ENCODE results near the gene DNAH11.
"Not testable (repeated sequence)": the region's sequence is repeated elsewhere in the genome, so short reads cannot be mapped to it uniquely, and the experiment has no call there.

Gene DNAH11

DNA sequence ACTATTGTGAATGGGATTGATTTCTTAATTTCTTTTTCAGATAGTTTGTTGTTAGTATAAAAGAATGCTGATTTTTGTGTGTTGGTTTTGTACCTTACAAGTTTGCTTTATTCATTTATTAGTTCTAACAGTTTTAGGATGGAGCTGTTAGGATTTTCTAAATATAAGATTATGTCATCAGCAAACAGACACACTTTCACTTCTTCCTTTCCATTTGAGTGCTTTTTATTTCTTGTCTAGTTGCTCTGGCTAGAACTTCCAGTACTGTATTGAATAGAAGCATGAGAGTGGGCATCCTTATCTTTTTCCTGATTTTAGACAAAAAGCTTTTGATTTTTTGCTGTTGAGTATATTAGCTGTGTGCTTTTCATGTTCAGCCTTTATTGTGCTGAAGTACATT lies 81.5 kb downstream of the DNAH11 start:
- DNase-seq, result no peak

DNA sequence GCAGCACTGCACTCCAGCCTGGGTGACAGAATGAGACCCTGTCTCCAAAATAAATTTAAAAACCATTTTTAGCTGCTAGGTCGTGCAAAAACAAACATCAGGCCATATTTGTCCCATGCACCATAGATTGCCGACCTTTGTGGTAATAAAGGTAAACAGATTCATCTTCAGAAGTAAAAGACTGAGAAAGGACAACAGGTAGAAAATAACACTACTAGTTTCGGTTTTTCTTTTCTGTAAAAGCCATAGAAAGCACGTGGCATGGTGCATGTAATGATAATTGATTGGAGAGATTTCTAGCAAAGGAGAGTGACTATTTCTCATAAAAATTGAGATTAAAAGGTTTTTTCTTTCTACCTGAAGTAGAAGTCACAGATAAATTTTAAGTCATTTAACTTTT lies 93.9 kb downstream of the DNAH11 start:
- DNase-seq, result no peak

DNA sequence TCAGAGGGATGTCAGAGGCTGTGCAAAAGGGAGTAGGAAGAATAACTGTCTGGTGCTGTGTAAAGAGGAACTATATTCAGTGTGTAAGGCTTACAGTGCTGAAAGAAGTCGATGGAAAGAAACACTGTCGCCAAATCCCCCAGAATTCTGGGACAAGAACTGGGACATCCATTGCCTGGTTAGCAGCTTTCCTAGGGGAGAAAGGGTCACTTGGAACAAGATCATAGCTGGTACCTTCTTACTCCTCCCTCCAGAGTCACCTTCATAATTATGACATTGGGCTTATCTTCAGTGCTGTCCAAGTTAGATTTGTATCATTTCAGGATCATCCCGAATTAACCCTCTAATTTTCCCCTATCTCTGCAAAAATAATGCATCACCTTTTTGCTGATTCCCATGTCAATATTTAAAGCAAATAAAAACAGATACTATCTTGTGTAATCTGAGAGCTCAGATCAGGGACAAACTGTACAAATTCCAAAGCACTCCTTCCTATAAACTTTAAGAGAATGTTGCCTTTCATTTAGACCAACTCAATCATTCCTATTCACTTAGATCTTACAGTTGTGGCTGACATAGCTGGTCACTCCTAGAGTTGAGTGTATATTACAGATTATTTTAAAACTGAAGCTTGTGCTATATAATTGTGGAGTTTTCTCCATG lies 96.5 kb downstream of the DNAH11 start:
- no peak for DNase-seq

DNA sequence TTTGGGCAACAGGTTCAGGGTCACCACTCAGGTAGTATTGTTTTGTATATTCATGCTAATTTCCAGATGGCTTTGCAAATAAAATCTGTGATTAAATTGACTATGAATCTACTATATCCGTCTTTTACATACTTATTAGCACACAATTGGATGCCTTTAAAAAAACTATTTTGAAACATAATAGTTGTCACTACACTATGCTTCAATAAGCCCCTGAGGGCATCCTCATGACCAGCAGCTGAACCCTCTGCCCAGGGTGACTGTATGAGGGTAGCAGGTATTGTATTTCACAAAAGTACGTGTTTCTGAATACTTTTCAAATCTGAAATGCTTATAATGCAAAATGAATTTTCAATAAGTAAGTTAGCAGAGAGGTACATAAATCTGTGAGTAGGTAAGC lies 97.3 kb downstream of the DNAH11 start:
- DNase-seq, result no peak

DNA sequence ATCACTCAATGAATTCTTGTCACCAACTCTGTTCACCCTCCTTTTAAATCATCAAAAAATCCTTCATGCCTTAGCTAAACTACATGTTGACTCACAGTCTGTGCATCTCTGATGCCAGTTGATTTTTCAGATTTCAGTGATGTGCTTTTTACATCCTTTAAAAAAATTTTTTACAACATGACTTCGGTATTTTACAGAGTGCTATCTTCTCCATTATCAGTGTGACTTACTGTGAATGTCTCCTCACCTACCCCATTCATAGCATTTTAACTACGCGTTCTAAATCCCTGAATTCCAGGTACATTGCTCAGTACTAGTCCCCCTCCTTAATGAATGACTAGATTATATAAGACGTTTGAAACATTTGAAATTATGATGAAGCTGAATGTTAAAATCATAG lies 98.7 kb downstream of the DNAH11 start:
- no peak for DNase-seq

DNA sequence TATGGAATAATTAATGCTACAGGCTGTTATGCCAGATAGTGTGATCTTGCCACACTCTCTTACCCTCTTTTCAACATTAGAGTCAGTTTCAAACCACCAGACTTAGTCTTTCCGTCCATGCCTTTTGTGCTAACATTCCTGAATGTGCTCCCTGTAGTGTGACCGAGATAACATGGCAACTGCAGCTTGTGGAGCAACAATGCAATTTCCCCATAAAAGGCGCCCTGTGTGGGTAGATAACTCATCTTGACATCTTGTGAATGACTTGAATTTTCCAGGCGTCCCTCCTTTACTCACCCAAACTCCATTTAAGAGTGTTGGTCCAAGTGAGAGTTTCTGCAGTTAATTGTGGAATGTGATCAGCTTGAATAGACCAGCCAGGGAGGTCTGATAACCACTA lies 99.6 kb downstream of the DNAH11 start:
- DNase-seq, result no peak

DNA sequence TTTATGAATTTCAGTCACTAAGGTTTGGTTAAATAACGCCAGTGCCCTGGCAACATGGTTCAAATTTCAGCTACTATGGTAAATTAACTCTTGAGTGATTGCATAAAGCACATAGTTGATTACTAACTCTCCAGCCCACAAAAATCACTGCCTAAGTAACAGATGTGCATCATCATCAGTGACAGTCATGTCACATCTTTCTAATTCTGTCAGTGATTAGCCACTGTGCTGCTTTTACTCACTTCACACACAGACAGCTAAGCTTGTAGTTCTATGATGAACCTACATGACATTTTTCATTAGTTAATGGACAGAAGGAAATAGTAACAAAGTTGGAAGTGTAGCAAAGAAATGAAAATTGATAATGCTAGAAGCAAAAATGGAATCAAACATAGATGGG lies 108.9 kb downstream of the DNAH11 start:
- no peak for DNase-seq

DNA sequence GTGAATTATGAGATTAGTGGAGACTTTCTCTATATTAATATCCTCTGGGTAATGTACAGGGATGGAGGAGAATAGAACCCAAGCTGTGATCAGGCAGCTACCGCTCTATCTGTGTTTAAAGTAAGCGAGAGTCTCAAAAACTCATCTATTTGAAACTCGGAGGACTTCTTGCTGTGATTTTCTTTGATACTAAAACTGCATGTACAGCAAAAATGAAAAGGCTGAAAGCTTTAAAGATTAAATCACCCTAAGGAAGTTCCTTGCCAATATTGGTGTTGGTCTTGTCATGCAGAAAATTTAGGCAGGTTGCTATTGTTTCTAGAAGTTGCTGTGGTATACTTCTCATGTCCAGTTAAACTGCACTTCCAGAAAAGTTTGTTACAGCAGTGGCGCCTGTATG lies 110.8 kb downstream of the DNAH11 start:
- DNase-seq, result no peak

DNA sequence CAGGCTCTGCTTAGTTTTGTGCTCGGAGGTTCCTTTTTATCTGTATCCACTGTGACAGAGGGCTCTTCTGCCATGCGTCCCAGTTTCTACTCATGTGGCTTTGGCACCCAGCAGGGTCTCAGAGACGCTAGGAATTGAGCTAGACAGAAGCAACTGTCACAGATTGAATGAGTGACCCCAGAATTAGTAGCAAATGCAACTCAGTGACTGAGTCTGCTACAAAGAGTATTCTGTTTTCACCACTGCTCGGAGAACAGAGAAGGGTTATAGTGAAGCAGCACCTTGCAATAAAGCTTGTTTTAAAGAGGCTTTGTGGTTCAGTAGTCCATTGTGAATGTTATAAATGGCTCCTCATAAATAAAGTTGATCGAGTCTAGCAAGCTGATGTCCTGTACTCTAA lies 113.2 kb downstream of the DNAH11 start:
- no peak for DNase-seq

DNA sequence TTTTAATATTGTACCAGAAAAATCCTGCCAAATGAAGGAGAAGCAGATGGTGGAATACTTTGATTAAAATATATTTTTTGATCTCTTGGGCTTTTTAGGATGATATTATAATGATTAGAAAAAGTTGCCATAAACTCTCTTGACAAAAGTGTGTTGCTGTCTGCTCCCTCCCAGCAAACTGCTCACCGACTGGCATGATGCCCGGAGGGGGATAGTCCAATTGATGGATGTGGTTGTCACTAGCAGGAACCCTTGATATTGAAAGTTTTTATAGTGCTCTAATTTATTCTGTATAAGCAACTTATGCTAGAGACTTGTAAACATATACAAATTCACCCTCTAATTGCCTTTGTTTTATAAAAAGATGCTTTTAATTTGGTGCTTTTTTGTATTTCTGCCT lies 114.0 kb downstream of the DNAH11 start:
- no peak for DNase-seq

DNA sequence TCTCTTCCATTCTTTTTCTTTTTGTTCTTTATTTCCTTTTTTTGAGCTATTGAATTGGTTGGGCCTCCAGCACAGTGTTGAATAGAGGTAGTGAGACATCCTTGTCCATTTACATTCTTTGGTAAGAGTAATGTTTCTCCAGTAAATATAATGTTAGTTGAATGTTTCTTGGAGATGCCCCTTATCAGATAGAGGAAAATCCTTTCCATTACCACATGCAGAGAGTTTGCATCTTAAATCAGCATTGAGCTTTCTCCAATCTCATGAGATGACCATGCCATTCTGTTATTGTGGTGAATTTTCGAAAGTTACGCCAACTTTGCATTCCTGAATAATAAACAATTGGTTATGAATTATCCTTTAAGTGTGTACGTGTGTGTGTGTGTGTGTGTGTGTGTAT lies 127.7 kb downstream of the DNAH11 start:
- DNase-seq, result no peak

DNA sequence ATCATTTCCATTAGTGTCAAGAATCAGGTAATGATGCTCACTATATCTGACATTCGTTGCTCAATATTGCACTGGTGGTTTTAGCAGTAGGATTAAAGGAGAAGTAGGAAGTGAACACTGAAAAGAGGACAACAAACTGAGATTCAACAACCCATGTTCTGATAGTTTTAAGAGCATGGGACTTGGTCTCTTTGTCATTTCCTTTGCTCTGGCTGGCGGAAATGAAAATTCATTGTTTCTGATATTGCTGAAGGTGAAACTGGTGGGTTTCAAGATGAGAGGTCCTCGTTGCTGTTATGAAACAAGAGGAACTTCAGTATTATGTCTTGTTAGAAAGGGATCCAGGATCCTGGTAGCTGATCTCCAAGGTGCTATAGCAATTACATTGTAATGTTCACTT lies 129.0 kb downstream of the DNAH11 start:
- no peak for DNase-seq

DNA sequence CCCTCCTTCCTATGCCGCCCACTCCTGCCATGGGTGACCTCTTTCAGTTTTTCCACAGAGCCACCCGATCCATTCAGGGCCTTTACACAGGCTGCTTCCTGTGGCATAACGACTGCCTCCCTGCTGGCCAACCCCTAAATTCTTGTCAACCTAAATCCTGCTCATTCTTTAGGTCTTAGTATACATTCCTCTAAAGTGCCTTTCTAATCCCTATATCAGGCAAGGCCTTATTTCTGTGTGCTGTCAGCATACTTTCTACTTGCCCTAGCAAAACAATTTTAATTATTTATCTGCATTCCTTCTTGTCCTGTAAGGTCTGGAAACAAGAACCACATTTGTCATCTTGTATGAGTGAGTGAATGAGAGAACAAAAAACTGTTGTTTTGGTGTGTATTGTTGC lies 132.4 kb downstream of the DNAH11 start:
- no peak for DNase-seq

DNA sequence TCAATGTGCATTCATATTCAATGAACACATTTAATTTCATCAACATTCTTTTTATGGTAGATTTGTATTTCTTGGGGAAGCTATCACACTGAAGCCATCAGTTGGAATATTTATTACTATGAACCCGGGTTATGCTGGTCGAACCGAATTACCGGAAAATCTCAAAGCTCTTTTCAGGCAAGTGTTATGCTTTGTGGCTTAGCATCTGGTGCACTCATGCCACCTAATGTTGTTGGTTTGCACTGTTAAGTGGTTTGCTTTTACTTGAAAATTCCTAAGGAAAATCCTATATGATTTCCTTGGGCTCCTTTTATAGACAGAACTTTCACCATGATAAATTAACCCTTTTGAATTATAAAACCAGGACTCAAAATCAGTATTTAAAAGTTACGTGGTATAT lies 147.9 kb downstream of the DNAH11 start:
- no peak for DNase-seq

DNA sequence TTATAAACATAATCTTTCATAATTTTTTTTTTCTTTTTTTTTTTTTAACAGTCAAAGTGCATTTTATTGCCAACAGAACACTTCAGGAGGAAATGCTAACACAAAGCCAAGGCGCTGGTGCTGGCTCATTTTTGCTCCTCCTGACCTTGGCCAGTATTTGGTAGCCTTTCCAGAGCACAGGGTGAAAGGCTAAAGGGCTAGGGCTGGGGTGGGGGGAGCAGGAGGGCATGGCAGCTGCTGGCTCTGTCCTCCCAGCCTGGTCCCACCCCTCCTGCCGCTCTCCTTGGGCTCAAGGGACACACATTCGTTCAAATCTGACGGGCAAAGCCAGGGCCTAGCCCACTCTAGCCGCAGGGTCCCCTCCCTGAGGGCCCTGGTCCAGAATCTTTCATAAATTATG lies 148.3 kb downstream of the DNAH11 start:
- DNase-seq, result not testable (repeated sequence)

DNA sequence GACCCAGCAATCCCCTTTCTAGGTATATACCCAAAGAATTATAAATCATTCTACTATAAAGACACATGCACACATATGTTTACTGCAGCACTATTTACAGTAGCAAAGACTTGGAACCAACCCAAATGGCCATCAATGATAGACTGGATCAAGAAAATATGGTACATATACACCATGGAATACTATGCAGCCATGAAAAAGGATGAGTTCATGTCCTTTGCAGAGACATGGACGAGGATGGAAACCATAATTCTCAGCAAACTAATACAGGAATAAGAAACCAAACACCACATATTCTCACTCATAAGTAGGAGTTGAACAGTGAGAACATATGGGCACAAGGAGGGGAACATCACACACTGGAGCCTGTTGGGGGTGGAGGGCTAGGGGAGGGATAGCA lies 157.7 kb downstream of the DNAH11 start:
- DNase-seq, result not testable (repeated sequence)

DNA sequence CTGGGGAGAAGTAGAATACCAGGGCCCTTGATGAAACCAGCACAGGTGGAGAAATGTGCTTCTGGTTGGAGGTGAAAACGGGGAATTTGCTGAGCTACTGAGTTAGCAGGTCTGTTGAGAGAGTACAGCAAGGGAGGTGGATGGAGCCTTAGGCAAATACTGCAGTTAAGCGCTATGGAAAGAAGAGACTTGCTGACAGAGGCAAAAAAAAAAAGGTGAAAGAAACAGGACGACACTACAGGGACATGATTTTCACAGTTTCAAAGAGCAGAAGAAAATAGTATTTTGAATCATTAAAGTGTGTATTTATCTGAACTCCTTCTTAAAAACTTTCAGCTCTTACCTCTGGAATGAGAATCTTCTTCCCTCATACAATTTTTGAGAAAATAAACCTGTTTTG lies 159.5 kb downstream of the DNAH11 start:
- no peak for DNase-seq

DNA sequence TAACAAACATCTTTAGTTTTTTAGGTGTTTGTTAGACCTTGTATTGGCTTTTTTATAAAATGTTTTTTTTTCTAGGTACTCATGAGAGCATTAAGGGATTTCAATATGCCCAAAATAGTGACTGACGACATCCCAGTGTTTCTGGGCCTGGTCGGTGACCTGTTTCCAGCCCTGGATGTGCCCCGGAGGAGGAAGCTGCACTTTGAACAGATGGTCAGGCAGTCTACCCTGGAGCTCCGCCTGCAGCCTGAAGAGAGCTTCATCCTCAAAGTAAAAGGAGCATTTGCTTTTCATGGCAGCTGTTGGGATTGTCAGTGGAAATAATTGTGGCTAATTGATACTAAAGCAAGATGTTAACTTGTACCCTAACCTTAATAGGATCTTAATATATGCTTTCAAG lies 161.5 kb downstream of the DNAH11 start:
- DNase-seq, result no peak

DNA sequence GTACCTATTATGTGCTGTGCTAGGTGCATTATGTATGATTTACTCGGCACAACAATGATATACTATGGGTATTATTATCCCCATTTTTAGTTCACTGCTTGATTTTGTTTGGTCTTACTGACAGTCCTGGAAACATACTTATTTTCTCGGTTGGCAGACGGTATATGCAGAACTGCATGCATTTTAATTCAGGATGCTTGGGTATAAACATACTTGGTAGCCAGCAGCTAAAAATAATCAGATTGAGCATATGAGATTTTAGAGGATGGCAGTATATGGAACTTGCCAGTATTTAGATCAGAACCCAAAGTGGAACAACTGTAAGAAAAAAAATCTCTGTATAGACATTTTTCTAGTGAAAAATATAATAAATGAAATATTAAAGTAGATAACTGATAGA lies 163.3 kb downstream of the DNAH11 start:
- DNase-seq, result no peak

DNA sequence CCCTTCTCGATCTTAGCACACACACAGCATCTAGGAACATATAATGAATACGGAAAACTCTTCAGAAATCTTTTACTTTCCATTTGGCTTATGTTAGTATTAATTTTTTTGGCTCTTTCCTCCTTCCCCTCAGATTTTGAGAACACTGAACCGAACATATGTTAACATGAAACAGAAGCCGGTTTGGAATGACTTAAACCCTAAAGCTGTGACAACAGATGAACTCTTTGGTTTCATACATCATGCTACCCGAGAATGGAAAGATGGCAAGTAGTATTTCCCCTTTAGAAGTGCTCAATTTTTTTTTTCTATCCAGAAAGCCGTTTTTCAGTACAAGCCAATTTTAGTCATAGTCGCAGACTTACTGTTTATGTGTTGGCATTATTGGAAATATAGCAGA lies 164.7 kb downstream of the DNAH11 start:
- no peak for DNase-seq

DNA sequence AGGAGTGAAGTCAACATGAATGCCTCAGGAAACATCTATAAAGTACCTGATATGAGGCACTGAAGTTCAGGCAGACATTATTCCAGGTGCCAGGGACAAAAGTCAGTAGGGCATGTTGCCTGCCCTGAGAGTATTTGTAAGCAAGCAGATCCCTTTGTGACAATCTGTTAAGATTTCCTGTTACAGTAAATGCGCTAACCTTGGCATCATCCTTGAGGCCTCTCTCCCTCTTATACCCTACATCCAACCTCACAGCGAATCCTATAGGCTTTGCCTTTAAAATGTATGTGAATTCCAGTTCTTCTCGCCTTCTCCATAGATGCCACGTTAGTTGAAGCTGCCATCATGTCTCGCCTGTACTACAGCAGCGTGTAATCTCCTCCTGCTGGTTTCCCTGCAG lies 165.3 kb downstream of the DNAH11 start:
- no peak for DNase-seq

DNA sequence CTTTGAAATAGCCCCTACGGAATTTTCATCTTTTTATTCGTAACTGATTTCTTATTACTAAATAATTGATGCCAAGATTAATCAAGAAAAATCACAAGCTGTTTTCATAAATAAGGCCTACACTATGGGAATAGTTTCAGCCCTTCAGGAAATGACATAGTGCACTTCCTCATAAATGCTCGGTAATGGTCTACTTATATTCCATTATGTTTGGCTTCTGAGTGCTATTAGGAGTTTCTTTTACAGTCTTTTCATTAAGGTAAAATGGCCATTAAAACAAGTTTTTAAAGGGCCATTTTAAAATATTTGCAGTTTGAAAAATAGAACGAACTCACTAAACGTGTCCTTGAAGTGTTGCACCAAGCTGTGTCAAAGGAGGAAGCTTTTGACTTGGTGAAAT lies 174.5 kb downstream of the DNAH11 start:
- DNase-seq, result no peak

DNA sequence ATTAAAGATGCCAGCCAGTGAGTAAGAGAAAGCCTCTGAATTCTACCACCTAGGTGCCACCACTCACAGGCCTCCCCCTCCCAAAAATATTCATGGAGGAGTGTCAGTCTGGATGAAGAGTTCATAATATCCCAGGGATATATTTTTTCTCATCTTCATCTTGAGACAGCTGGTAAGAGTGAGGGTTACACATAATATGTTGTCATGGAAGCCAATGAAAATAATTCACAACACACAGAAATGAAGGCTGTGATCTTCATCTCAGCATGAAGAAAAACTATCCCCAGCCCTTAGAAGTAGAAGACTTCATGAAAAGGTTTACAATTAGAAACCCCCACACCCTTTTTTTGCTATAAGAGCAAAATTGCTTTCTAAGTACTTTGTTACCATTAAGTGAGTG lies 175.6 kb downstream of the DNAH11 start:
- no peak for DNase-seq

DNA sequence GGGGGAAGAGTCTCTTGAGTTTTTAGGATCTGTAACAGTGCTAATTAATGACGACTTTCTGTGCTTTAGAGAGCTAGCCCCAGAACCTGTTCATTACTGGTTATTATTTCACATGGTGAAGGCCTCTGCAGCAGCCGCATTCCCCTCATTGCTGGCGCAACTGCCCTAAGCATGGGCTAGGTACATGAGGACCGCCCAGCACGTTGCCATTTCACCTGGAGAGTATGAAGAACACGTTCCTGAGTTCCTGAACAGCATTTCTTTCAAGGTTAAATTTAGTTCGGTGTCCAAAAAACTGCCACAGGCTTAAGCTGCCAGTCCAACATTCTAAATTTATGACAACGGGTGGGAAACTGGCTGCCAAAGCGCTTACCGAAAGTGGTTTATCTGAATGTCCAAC lies 177.0 kb downstream of the DNAH11 start:
- DNase-seq, result no peak

DNA sequence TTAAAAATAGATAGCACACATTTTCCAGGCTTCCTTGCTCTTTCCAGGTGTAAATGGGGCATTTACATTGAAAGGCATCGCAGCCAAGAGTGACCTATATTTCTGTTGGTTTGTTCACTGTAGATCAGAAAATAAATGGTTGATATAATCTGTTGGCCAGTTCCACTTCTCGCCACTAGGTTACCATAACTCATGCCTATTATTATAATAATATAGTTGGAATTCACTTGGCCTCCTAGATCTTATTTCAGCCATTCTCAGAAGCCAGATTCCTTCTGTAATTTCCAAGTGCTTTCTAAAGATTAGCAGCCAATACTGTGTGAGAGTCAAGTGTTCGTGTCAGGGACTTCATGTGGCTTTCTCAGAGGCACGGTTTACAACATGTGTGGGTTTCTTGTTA lies 179.5 kb downstream of the DNAH11 start:
- DNase-seq, result no peak

DNA sequence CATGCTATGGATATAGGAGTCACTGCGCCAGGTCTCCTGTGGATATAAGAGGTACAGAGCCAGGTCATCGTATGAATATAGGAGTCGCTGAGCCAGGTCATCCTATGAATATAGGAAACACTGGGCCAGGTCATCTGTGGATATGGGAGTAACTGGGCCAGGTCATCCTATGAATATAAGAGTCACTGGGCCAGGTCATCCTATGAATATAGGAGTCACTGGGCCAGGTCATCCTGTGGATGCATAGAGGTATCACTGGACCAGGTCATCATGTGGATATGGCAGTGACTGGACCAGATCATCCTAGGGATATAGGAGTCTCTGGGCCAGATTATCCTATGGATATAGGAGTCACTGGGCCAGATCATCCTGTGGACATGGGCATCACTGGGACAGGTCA lies 181.7 kb downstream of the DNAH11 start:
- DNase-seq, result no peak

Measured in CD4-positive, alpha-beta T cell treated with Interferon alpha-2 for 1 hour (primary cell).